GM12873 (cell line): ENCODE measurements around the gene CACNA2D1.

Experiments used
- TF ChIP-seq, protein P1 (sequence below): IDR thresholded peaks from 2 replicates; pipeline ENCODE4 v1.5.1; 2012; ENCODE audit warnings: low read depth, mild to moderate bottlenecking, moderate library complexity, low read length, control low read depth; ENCODE audit not compliant: insufficient read depth; ENCODE audit errors: missing control alignments

The CACNA2D1 gene

DNA sequence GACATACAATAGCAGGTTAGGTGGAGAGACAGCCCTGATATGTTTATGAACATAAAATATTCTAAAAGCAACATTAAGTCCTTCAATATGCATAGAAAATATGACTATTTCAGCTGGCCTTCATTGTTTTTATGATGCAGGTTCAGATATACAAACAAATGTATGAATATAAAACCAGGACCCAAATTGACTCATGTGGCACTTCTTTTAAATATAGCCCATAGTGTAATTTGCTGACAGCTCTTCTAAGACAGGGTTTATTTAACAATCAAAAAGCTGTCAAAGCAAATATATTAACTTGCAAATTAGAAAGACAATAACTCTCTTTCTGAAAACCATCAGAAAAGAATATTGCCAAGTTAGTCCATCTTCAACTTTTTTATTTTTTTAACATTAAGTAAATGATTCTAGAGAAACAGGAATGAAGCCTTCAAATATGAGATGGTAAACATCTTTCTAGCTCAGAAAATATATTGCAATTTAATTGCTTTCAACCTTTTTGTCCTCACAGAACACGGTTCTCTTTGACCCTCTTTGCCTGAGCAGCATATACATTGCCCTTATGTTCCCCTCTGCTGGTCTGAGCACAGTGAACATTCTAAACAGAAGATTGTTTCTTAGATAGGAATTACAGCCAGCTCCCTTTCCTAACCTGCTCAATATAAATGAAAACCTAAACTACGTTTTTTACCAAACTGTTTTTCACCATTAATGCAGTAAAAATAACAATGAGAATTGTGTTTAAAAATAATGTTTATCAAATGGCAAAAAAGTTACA, 82.8 kb downstream of the CACNA2D1 start:
- TF ChIP-seq, protein P1, sequence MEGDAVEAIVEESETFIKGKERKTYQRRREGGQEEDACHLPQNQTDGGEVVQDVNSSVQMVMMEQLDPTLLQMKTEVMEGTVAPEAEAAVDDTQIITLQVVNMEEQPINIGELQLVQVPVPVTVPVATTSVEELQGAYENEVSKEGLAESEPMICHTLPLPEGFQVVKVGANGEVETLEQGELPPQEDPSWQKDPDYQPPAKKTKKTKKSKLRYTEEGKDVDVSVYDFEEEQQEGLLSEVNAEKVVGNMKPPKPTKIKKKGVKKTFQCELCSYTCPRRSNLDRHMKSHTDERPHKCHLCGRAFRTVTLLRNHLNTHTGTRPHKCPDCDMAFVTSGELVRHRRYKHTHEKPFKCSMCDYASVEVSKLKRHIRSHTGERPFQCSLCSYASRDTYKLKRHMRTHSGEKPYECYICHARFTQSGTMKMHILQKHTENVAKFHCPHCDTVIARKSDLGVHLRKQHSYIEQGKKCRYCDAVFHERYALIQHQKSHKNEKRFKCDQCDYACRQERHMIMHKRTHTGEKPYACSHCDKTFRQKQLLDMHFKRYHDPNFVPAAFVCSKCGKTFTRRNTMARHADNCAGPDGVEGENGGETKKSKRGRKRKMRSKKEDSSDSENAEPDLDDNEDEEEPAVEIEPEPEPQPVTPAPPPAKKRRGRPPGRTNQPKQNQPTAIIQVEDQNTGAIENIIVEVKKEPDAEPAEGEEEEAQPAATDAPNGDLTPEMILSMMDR = no peak

DNA sequence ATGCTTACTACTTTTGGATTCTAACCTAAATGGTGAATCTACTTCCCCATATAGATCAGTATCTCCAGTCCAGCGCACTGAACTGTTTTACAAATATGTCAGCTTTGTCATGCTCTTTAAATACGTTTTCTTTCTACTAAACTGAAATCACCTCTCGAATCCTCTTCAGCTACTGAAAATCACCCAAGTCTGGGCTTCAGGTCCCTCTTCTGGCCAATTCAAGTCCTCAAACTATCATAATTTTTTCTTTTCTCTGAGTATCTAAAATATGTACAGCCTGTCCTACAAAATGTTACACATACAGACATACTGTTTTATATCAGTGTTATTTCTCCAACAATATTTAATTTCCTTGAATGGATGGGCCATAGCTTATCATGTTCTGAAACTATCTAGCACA, 84.2 kb downstream of the CACNA2D1 start:
- TF ChIP-seq, protein P1 = no peak

DNA sequence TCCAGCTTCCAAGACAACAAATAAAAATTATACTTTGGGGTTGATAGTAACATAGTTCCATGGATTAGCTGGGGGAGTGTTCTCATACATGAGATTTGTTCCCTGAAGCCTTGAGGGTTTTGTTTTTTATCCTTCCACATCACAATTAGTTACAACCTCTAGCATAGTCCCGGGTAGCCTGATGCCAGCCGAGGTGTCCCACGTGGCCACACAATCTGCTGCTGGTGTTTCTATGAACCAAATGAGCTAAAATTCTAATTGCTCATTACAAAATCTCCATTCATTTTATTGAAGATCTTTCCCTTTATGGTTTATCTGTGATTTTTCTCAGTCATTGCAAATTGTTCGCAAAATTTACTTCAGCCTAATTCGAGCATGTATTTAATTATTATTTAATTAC, 84.7 kb downstream of the CACNA2D1 start:
- TF ChIP-seq, protein P1 = no peak

DNA sequence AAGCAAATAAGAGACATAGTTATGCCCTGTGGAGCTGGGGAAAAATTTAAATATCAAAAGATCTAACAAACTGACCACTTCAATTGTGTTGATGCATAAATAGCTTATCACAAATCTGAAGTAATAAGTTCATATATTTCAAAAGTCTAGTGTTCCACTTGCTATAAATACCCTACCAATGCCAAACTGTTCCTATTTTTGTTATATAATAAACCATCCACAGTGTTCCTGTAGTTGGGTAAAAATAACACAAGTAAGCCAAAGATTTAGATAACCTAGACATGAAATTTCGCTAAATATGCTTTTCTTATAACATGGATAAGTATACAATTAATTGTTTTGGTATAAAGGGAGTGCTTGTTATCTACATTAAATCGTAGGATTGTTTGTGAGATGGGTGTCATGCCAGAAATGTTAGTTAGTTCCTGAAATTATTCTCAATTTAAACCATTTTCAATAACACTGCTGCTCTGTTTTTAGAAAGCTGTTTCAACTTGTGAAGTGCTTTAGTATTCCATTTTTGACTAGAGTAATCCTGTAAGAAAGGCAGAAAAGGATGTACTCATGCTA, 85.5 kb downstream of the CACNA2D1 start:
- TF ChIP-seq, protein P1 = no peak

DNA sequence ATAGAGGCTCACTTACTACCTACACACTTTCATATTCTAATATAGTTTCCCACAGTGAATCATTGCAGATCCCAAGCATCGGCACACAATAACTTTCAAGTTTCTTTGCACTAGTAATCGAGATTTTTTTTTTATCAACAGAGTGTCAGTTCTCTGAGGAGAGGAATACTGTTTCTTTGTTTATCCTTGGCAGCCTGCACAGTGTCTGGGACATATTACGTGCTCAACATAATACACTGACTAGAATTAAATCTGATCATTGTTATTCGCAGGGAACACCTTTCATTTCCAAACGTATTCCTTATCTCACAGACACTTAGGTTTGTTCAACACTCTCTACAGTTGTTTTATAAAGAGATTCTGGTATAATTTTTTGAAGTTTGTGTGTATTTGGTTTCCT, 95.3 kb downstream of the CACNA2D1 start:
- TF ChIP-seq, protein P1 = no peak

DNA sequence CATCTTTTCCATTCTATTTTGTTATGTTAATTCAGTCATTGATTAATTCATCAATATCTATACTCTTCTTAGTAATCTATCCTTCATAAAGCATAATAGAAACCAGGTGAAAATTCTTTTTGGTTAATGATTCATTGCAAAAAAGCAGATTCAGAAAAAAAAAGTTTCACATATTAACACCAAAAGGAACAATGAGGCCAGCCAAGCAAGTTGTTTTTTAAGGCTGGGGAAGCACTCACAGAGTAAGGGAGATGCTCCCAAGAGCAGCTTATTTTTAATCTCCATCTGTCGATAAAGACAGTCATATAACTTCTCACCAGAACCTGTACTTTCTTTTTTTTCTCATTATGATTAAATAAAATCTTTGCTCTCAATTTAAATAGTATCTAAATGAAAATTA, 95.8 kb downstream of the CACNA2D1 start:
- TF ChIP-seq, protein P1 = no peak

DNA sequence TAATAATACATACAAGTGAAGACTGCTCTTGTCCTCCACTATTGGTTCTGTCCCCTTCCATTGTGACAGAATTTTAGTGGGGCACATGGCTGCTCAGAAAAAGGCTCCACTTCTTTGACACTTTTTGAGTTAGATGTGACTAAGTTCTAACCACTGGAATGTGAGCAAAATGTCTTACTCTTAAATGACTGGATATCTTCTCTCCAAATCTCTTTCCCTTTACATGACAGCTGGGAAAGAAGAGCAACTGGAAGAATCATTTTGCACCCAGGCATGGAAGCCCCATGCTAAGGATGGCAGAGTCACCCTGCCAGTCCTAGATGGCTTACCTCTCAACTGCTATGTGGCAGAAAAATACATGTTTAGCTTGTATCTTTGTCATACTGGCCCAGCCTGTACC, 97.7 kb downstream of the CACNA2D1 start:
- TF ChIP-seq, protein P1 = no peak
